NCI-H2171 treated with DMSO at 0.1 percent for 48 hours (cell line): ENCODE data around the gene SPATA31E1.
"Not testable (repeated sequence)": the region's sequence is repeated elsewhere in the genome, so short reads cannot be mapped to it uniquely, and the experiment has no call there.

Source experiments
- DNase-seq: peaks from one replicate; lab custom pipeline; 2025; lab: John Stamatoyannopoulos, UW

SPATA31E1 gene

DNA sequence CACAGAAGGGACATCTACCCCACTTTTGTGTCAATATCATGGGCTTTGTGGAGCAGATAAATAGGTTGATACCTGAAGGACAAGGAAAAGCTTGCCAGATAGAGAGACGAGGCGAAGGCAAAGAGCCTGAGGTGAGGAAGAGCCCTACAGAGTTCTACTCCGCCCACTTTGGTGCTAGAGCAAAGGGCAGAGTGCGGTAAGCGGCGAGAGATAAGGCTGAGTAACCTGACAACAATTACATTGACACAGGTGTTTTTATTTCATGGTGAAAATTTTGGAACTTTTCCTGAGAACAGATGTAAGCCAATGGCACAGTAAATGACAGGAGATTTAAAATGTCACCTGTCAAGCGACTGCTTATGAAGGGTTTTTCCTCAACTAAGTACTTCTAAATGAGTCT, 51.8 kb downstream of the SPATA31E1 start:
- not testable (repeated sequence) for DNase-seq

GRCh38 chr9:87937352-87937751, 54.7 kb downstream of the SPATA31E1 start:
- not testable (repeated sequence) for DNase-seq

- DNase-seq, result not testable (repeated sequence)
Observed at GRCh38 chr9:87937918-87938317, 55.2 kb downstream of the SPATA31E1 start.

GRCh38 chr9:87938336-87938735, 55.7 kb downstream of the SPATA31E1 start:
- DNase-seq, result not testable (repeated sequence)
